Skeletal muscle tissue (tissue), 4 donors: ENCODE measurements around the gene GPR153. TPM values are rescaled to one million over a fixed set of nuclear protein-coding genes. Genes with fewer than 3 reads are reported as not detected.

Experiments
- H3K27ac ChIP-seq: one replicate; pipeline ENCODE4 v1.7.0; 2013; ENCODE audit warnings: mild to moderate bottlenecking, low read depth, low read length, inconsistent platforms
- H3K27me3 ChIP-seq, 3 donors: one replicate each; pipeline ENCODE4 v1.7.0; 2013; ENCODE audit warnings: low read length in 3 of 3; ENCODE audit not compliant: control insufficient read depth in 3 of 3, insufficient read depth in 3 of 3
- H3K36me3 ChIP-seq, 3 donors: one replicate each; pipeline ENCODE4 v1.7.0; 2013; ENCODE audit warnings: low read length in 3 of 3; ENCODE audit not compliant: control insufficient read depth in 3 of 3, insufficient read depth in 3 of 3
- H3K4me1 ChIP-seq, 3 donors: one replicate each; pipeline ENCODE4 v1.7.0; 2013; ENCODE audit warnings: low read length in 3 of 3, mild to moderate bottlenecking in 3 of 3; ENCODE audit not compliant: control insufficient read depth in 3 of 3, insufficient read depth in 3 of 3
- H3K4me3 ChIP-seq, 3 donors: one replicate each; pipeline ENCODE4 v1.7.0; 2013; ENCODE audit warnings: low read length in 3 of 3
- H3K9ac ChIP-seq, 3 donors: one replicate each; pipeline ENCODE4 v1.7.0; 2013; ENCODE audit warnings: low read length in 3 of 3, mild to moderate bottlenecking in 3 of 3, moderate library complexity in 2 of 3, low read depth in 1 of 3
- H3K9me3 ChIP-seq, 3 donors: one replicate each; pipeline ENCODE4 v1.7.0; 2013; ENCODE audit warnings: low read length in 3 of 3; ENCODE audit not compliant: control insufficient read depth in 3 of 3
- total RNA-seq: library from RNA; depleted of rRNA; stranded (reverse); fragments of >200 nt; gene quantifications from one replicate; pipeline ENCODE4 v1.2.3, GENCODE V29; 2014
- donor health status: Osteomylitis.

The GPR153 gene
- total RNA-seq, 1 donor from 2014 or later, result 4.7 TPM

GRCh38 chr1:6300342-6301048 is 39.6 kb upstream of the GPR153 start:
- no peak overlapping the region for H3K4me3 ChIP-seq
- no peaks in the 10 kb centered on the region for H3K4me1 ChIP-seq
- no peak overlapping the region for H3K9ac ChIP-seq
- H3K9me3 ChIP-seq, result no peaks in the 10 kb centered on the region
- H3K27me3 ChIP-seq, result peaks cover 0 to 2% (median 0%) of the 10 kb centered on the region in 3 donors
- no peaks in the 10 kb centered on the region for H3K36me3 ChIP-seq
- no peak overlapping the region for H3K27ac ChIP-seq

- Histone ChIP-seq H3K36me3 (no peaks in the 10 kb centered on the region), H3K4me1 (peaks cover 0 to 6% (median 0%) of the 10 kb centered on the region in 3 donors), H3K27me3 (peaks cover 0 to 2% (median 0%) of the 10 kb centered on the region in 3 donors), H3K9ac (no peak overlapping the region), H3K9me3 (no peaks in the 10 kb centered on the region), H3K27ac (no peak overlapping the region), H3K4me3 (no peak overlapping the region)
These were observed 38.8 kb upstream of the GPR153 start for GRCh38 chr1:6299557-6300165.

- Histone ChIP-seq H3K36me3 (no peaks in the 10 kb centered on the region), H3K9me3 (no peaks in the 10 kb centered on the region), H3K9ac (no peak overlapping the region), H3K27ac (no peak overlapping the region), H3K27me3 (peaks cover 0 to 2% (median 0%) of the 10 kb centered on the region in 3 donors), H3K4me1 (peaks cover under 1 to 13% (median 5%) of the 10 kb centered on the region in 3 donors), H3K4me3 (no peak overlapping the region)
These were observed 38.1 kb upstream of the GPR153 start for GRCh38 chr1:6298940-6299465.

GRCh38 chr1:6298530-6298929 is 37.6 kb upstream of the GPR153 start:
- Histone ChIP-seq H3K9ac (no peak overlapping the region), H3K9me3 (no peaks in the 10 kb centered on the region), H3K4me1 (peaks cover 6 to 17% (median 10%) of the 10 kb centered on the region in 3 donors), H3K27ac (no peak overlapping the region), H3K27me3 (peaks cover 0 to 2% (median 0%) of the 10 kb centered on the region in 3 donors), H3K36me3 (peaks cover 0 to 2% (median 0%) of the 10 kb centered on the region in 3 donors), H3K4me3 (no peak overlapping the region)

- no peak overlapping the region for H3K27ac ChIP-seq
- H3K36me3 ChIP-seq, result peaks cover 0 to 2% (median 0%) of the 10 kb centered on the region in 3 donors
- H3K9ac ChIP-seq, result no peak overlapping the region
- H3K4me3 ChIP-seq, result no peak overlapping the region
- peaks cover 11 to 33% (median 15%) of the 10 kb centered on the region in 3 donors for H3K4me1 ChIP-seq
- H3K9me3 ChIP-seq, result no peaks in the 10 kb centered on the region
- H3K27me3 ChIP-seq, result peaks cover 0 to 2% (median 0%) of the 10 kb centered on the region in 3 donors
These were observed 35.0 kb upstream of the GPR153 start for GRCh38 chr1:6295910-6296309.

GRCh38 chr1:6294890-6295556 is 34.1 kb upstream of the GPR153 start:
- Histone ChIP-seq H3K27ac (peak overlapping the region; percentile 62), H3K9me3 (no peaks in the 10 kb centered on the region), H3K9ac (no peak overlapping the region), H3K4me1 (peaks cover 14 to 40% (median 23%) of the 10 kb centered on the region in 3 donors), H3K27me3 (peaks cover 0 to 2% (median 0%) of the 10 kb centered on the region in 3 donors), H3K36me3 (peaks cover 0 to 2% (median 0%) of the 10 kb centered on the region in 3 donors), H3K4me3 (no peak overlapping the region)

- H3K27ac ChIP-seq, result peak overlapping the region; percentile 62
- H3K36me3 ChIP-seq, result peaks cover 0 to 2% (median 0%) of the 10 kb centered on the region in 3 donors
- H3K27me3 ChIP-seq, result peaks cover 0 to 2% (median 0%) of the 10 kb centered on the region in 3 donors
- peak overlapping the region in 1 of 3 donors; percentile 45 for H3K9ac ChIP-seq
- H3K9me3 ChIP-seq, result no peaks in the 10 kb centered on the region
- peaks cover 16 to 45% (median 26%) of the 10 kb centered on the region in 3 donors for H3K4me1 ChIP-seq
- peak overlapping the region in 1 of 3 donors; percentile 52 for H3K4me3 ChIP-seq
These were observed 33.4 kb upstream of the GPR153 start for GRCh38 chr1:6294080-6294889.

GRCh38 chr1:6292102-6292501 is 31.2 kb upstream of the GPR153 start:
- Histone ChIP-seq H3K27me3 (no peaks in the 10 kb centered on the region), H3K9me3 (no peaks in the 10 kb centered on the region), H3K36me3 (peaks cover 0 to 2% (median 0%) of the 10 kb centered on the region in 3 donors), H3K9ac (no peak overlapping the region), H3K4me3 (no peak overlapping the region), H3K4me1 (peaks cover 18 to 53% (median 29%) of the 10 kb centered on the region in 3 donors), H3K27ac (no peak overlapping the region)

- H3K27me3 ChIP-seq, result no peaks in the 10 kb centered on the region
- H3K27ac ChIP-seq, result no peak overlapping the region
- no peak overlapping the region for H3K4me3 ChIP-seq
- peaks cover 13 to 37% (median 21%) of the 10 kb centered on the region in 3 donors for H3K4me1 ChIP-seq
- no peaks in the 10 kb centered on the region for H3K36me3 ChIP-seq
- no peaks in the 10 kb centered on the region for H3K9me3 ChIP-seq
- no peak overlapping the region for H3K9ac ChIP-seq
These were observed 27.8 kb upstream of the GPR153 start for GRCh38 chr1:6288665-6289064.
